Measurements from ENCODE around the gene PSMD5.

Gene PSMD5

GRCh38 chr9:120792898-120793765, 49.6 kb downstream of the PSMD5 start, which contains the start of gene FBXW2:
Gene FBXW2 (minus strand): TSS chr9:120793416. CDS start chr9:120788258, 5,158 bp downstream.
- TF ChIP-seq EZH2phosphoT487 (IDR thresholded peaks at IDR 0.05; ENCODE audit: borderline replicate concordance) (no peak), CTCF (conservative IDR thresholded peaks at IDR 0.05; ENCODE audit: low read length) (no peak)
- peaks cover 48% of the 10 kb centered on the region for H3K4me1 ChIP-seq (ENCODE audit: insufficient read depth, low read length, poor library complexity, severe bottlenecking)
- H3K9me3 ChIP-seq (ENCODE audit: insufficient read depth, low read depth, low read length) = no peaks in the 10 kb centered on the region
- peaks cover 58% of the 10 kb centered on the region for H3K79me2 ChIP-seq (ENCODE audit: insufficient read depth, low read length)
- H3K4me2 ChIP-seq (ENCODE audit: low read depth, low read length, poor library complexity, severe bottlenecking) = peak within 1 kb of the TSS; percentile 96
- H3K9me2 ChIP-seq (replicated peaks; ENCODE audit: low read depth, low read length) = no peaks in the 10 kb centered on the region
- peaks cover 44% of the 10 kb centered on the region for H4K20me1 ChIP-seq (ENCODE audit: insufficient read depth, low read length, poor library complexity, severe bottlenecking)
- no peaks in the 10 kb centered on the region for H3F3A ChIP-seq (ENCODE audit: low read depth)
- H3K36me3 ChIP-seq (ENCODE audit: insufficient read depth, low read length) = 0 out of 2 replicates have a peak, but pooled peaks cover under 1% of the 10 kb centered on the region
- H2AFZ ChIP-seq (ENCODE audit: low read length) = peak within 1 kb of the TSS; percentile 85
- H3K27me3 ChIP-seq (ENCODE audit: insufficient read depth, low read length, poor library complexity, severe bottlenecking) = no peaks in the 10 kb centered on the region
- H3K4me3 ChIP-seq (ENCODE audit: low read length, poor library complexity, severe bottlenecking) = peak within 1 kb of the TSS; percentile 83
- H3K9ac ChIP-seq (ENCODE audit: low read depth, low read length, poor library complexity, severe bottlenecking) = peak within 1 kb of the TSS; percentile 87

GRCh38 chr9:120791161-120791560, 51.6 kb downstream of the PSMD5 start:
- peak overlapping the region; percentile 83 for H3K4me3 ChIP-seq (ENCODE audit: low read length, poor library complexity, severe bottlenecking)
- H3K79me2 ChIP-seq (ENCODE audit: insufficient read depth, low read length) = peaks cover 75% of the 10 kb centered on the region
- H3K9ac ChIP-seq (ENCODE audit: low read depth, low read length, poor library complexity, severe bottlenecking) = peak overlapping the region; percentile 87
- H3F3A ChIP-seq (ENCODE audit: low read depth) = no peaks in the 10 kb centered on the region
- H4K20me1 ChIP-seq (ENCODE audit: insufficient read depth, low read length, poor library complexity, severe bottlenecking) = peaks cover 50% of the 10 kb centered on the region
- no peak overlapping the region for H2AFZ ChIP-seq (ENCODE audit: low read length)
- H3K9me3 ChIP-seq (ENCODE audit: insufficient read depth, low read depth, low read length) = no peaks in the 10 kb centered on the region
- TF ChIP-seq EZH2phosphoT487 (IDR thresholded peaks at IDR 0.05; ENCODE audit: borderline replicate concordance) (no peak), CTCF (conservative IDR thresholded peaks at IDR 0.05; ENCODE audit: low read length) (no peak)
- H3K4me1 ChIP-seq (ENCODE audit: insufficient read depth, low read length, poor library complexity, severe bottlenecking) = peaks cover 60% of the 10 kb centered on the region
- peak overlapping the region; percentile 96 for H3K4me2 ChIP-seq (ENCODE audit: low read depth, low read length, poor library complexity, severe bottlenecking)
- no peaks in the 10 kb centered on the region for H3K27me3 ChIP-seq (ENCODE audit: insufficient read depth, low read length, poor library complexity, severe bottlenecking)
- H3K9me2 ChIP-seq (replicated peaks; ENCODE audit: low read depth, low read length) = no peaks in the 10 kb centered on the region
- peaks cover 11% of the 10 kb centered on the region for H3K36me3 ChIP-seq (ENCODE audit: insufficient read depth, low read length)

- H3K36me3 ChIP-seq (ENCODE audit: insufficient read depth, low read length) = peaks cover 18% of the 10 kb centered on the region
- H3K9ac ChIP-seq (ENCODE audit: low read depth, low read length, poor library complexity, severe bottlenecking) = peak overlapping the region; percentile 56
- TF ChIP-seq EZH2phosphoT487 (IDR thresholded peaks at IDR 0.05; ENCODE audit: borderline replicate concordance) = no peak
- TF ChIP-seq CTCF (conservative IDR thresholded peaks at IDR 0.05; ENCODE audit: low read length) = no peak
- peaks cover 98% of the 10 kb centered on the region for H3K79me2 ChIP-seq (ENCODE audit: insufficient read depth, low read length)
- H3K27me3 ChIP-seq (ENCODE audit: insufficient read depth, low read length, poor library complexity, severe bottlenecking) = no peaks in the 10 kb centered on the region
- peaks cover 59% of the 10 kb centered on the region for H4K20me1 ChIP-seq (ENCODE audit: insufficient read depth, low read length, poor library complexity, severe bottlenecking)
- H3K4me1 ChIP-seq (ENCODE audit: insufficient read depth, low read length, poor library complexity, severe bottlenecking) = peaks cover 77% of the 10 kb centered on the region
- H3K4me2 ChIP-seq (ENCODE audit: low read depth, low read length, poor library complexity, severe bottlenecking) = peak overlapping the region; percentile 96
- H3K4me3 ChIP-seq (ENCODE audit: low read length, poor library complexity, severe bottlenecking) = peak overlapping the region; percentile 62
- H3K9me3 ChIP-seq (ENCODE audit: insufficient read depth, low read depth, low read length) = no peaks in the 10 kb centered on the region
- H3F3A ChIP-seq (ENCODE audit: low read depth) = no peaks in the 10 kb centered on the region
- no peaks in the 10 kb centered on the region for H3K9me2 ChIP-seq (replicated peaks; ENCODE audit: low read depth, low read length)
- no peak overlapping the region for H2AFZ ChIP-seq (ENCODE audit: low read length)
Measured at GRCh38 chr9:120787933-120788332, 54.8 kb downstream of the PSMD5 start.
